Head of caudate nucleus (tissue), 42 donors: ENCODE measurements around the gene KIF26B.
A peak's percentile ranks its signal among the peaks of the same experiment; 100 is the strongest.

Experiments
- DNase-seq, 42 donors: peaks; one replicate each; pipeline versions ENCODE4 v3.0.0 to v3.0.0-alpha.2; 2020 to 2021; ENCODE audit warnings: mixed read lengths in 7 of 42
- intact Hi-C: fragments of 100-400 bp; cut with DNase I; formaldehyde crosslinking; loops from one replicate; pipeline ENCODE4 v1.15.0; 2022

KIF26B gene

GRCh38 chr1:245160741-245161400 is 6.1 kb downstream of the KIF26B start:
- DNase-seq: no peak
- intact Hi-C loops: no loop called here

GRCh38 chr1:245161866-245162265 is 7.1 kb downstream of the KIF26B start:
- DNase-seq: no peak
- intact Hi-C loops: no loop called here

GRCh38 chr1:245166471-245166885 is 11.7 kb downstream of the KIF26B start:
- intact Hi-C loops: no loop called here
- peak in 28 of 42 donors; percentile 14 to 66 (median 41) for DNase-seq

- peak in 23 of 42 donors; percentile 7 to 58 (median 30) for DNase-seq
- intact Hi-C loops: no loop called here
Observed at GRCh38 chr1:245168086-245168485, 13.3 kb downstream of the KIF26B start.

GRCh38 chr1:245168906-245169305 is 14.1 kb downstream of the KIF26B start:
- peak in 4 of 42 donors; percentile 9 to 16 (median 12) for DNase-seq
- intact Hi-C loops: no loop called here

- DNase-seq: no peak
- intact Hi-C loops: no loop called here
Observed at GRCh38 chr1:245169376-245169775, 14.6 kb downstream of the KIF26B start.

GRCh38 chr1:245172026-245172425 is 17.2 kb downstream of the KIF26B start:
- DNase-seq: no peak
- intact Hi-C loops: no loop called here

GRCh38 chr1:245172829-245173228 is 18.0 kb downstream of the KIF26B start:
- intact Hi-C loops: no loop called here
- no peak for DNase-seq

GRCh38 chr1:245173446-245174211 is 18.8 kb downstream of the KIF26B start:
- intact Hi-C loops: no loop called here
- peak in 1 of 42 donors; percentile 11 for DNase-seq

GRCh38 chr1:245177071-245177900 is 22.5 kb downstream of the KIF26B start:
- no peak for DNase-seq
- intact Hi-C loops: no loop called here

- no peak for DNase-seq
- intact Hi-C loops: no loop called here
Observed at GRCh38 chr1:245179706-245180105, 24.9 kb downstream of the KIF26B start.

- intact Hi-C loops: no loop called here
Observed at GRCh38 chr1:245180496-245181157, 25.8 kb downstream of the KIF26B start.

GRCh38 chr1:245181158-245181517 is 26.4 kb downstream of the KIF26B start:
- intact Hi-C loops: no loop called here
- no peak for DNase-seq

More at GRCh38 chr1:245180496-245181157, 25.8 kb downstream of the KIF26B start:
- DNase-seq: no peak

GRCh38 chr1:245182028-245182427 is 27.2 kb downstream of the KIF26B start:
- no peak for DNase-seq
- intact Hi-C loops: no loop called here

GRCh38 chr1:245183429-245183828 is 28.6 kb downstream of the KIF26B start:
- intact Hi-C loops: no loop called here
- DNase-seq: no peak

- intact Hi-C loops: no loop called here
- DNase-seq: no peak
Observed at GRCh38 chr1:245184779-245185178, 30.0 kb downstream of the KIF26B start.

GRCh38 chr1:245188403-245188802 is 33.6 kb downstream of the KIF26B start:
- DNase-seq: no peak
- intact Hi-C loops: no loop called here

GRCh38 chr1:245195398-245195797 is 40.6 kb downstream of the KIF26B start:
- intact Hi-C loops: no loop called here

GRCh38 chr1:245197121-245197520 is 42.3 kb downstream of the KIF26B start:
- intact Hi-C loops: no loop called here
- DNase-seq: no peak

More at GRCh38 chr1:245195398-245195797, 40.6 kb downstream of the KIF26B start:
- no peak for DNase-seq
